ENCODE results near the gene SMPD1. TPM values are rescaled to one million over a fixed set of nuclear protein-coding genes. Genes with fewer than 3 reads are reported as not detected.

SMPD1 gene
- total RNA-seq, 1 experiment from 2014 or later, result 2.8 TPM

- Histone ChIP-seq H3K4me3 (replicated peaks in 1 of 2; ENCODE audit: low read depth in 1 of 2, low read length in 2 of 2) (no peak overlapping the region), H3K79me2 (ENCODE audit: insufficient read depth, low read length) (no peaks in the 10 kb centered on the region), H3K4me2 (ENCODE audit: low read length) (no peak overlapping the region), H3K27me3 (ENCODE audit: insufficient read depth, low read length) (no peaks in the 10 kb centered on the region), H3K9me3 (ENCODE audit: control insufficient read depth in 1 of 2, insufficient read depth in 1 of 2, low read depth in 1 of 2, low read length in 2 of 2) (no peaks in the 10 kb centered on the region), H3K4me1 (ENCODE audit: control insufficient read depth in 1 of 2, insufficient read depth in 2 of 2, low read length in 2 of 2) (peaks cover 3 to 5% of the 10 kb centered on the region in 2 experiments; a peak in 2 of 4 replicates), H3K27ac (ENCODE audit: low read depth, low read length) (no peak overlapping the region), H2AFZ (ENCODE audit: low read depth, low read length, poor library complexity, severe bottlenecking) (no peak overlapping the region), H4K20me1 (ENCODE audit: insufficient read depth) (no peaks in the 10 kb centered on the region), H3K9me2 (ENCODE audit: insufficient read depth) (no peaks in the 10 kb centered on the region), H3K36me3 (ENCODE audit: control insufficient read depth in 1 of 2, insufficient read depth in 2 of 2, low read length in 2 of 2) (no peaks in the 10 kb centered on the region), H3K9ac (ENCODE audit: low read length) (no peak overlapping the region)
- ChIA-PET RAD21 (ENCODE audit: low non-redundant PET in 1 of 2, low total read pairs in 2 of 2, uncharacterized antibody in 2 of 2, unreplicated experiment in 2 of 2) (no interaction called here), POLR2A (no interaction called here), CTCF (no interaction called here)
- DNase-seq (ENCODE audit: low read depth, low spot score), result no peak
- TF ChIP-seq EZH2 (IDR thresholded peaks at IDR 0.05), result no peak
- TF ChIP-seq CTCF (IDR thresholded peaks at IDR 0.05 in 2 of 3, conservative IDR thresholded peaks at IDR 0.05 in 1 of 3; ENCODE audit: borderline replicate concordance in 1 of 3, insufficient read depth in 1 of 3, low read depth in 2 of 3, low read length in 2 of 3), result no peak
- no peak for ATAC-seq
- BruUV-seq (replicated peaks), result no TSS peak
- intact Hi-C loops (cut with micrococcal nuclease), result no loop called here
Measured at GRCh38 chr11:6414874-6415328, 24.6 kb downstream of the SMPD1 start.

GRCh38 chr11:6415797-6416196, 25.5 kb downstream of the SMPD1 start:
- RAD21 ChIA-PET (ENCODE audit: low non-redundant PET in 1 of 2, low total read pairs in 2 of 2, uncharacterized antibody in 2 of 2, unreplicated experiment in 2 of 2), result no interaction called here
- Histone ChIP-seq H3K4me3 (replicated peaks in 1 of 2; ENCODE audit: low read depth in 1 of 2, low read length in 2 of 2) (no peak overlapping the region), H3K79me2 (ENCODE audit: insufficient read depth, low read length) (no peaks in the 10 kb centered on the region), H3K27ac (ENCODE audit: low read depth, low read length) (no peak overlapping the region), H3K4me2 (ENCODE audit: low read length) (no peak overlapping the region), H3K27me3 (ENCODE audit: insufficient read depth, low read length) (no peaks in the 10 kb centered on the region), H2AFZ (ENCODE audit: low read depth, low read length, poor library complexity, severe bottlenecking) (no peak overlapping the region), H3K36me3 (ENCODE audit: control insufficient read depth in 1 of 2, insufficient read depth in 2 of 2, low read length in 2 of 2) (no peaks in the 10 kb centered on the region), H3K9me3 (ENCODE audit: control insufficient read depth in 1 of 2, insufficient read depth in 1 of 2, low read depth in 1 of 2, low read length in 2 of 2) (no peaks in the 10 kb centered on the region), H4K20me1 (ENCODE audit: insufficient read depth) (no peaks in the 10 kb centered on the region), H3K9ac (ENCODE audit: low read length) (no peak overlapping the region), H3K9me2 (ENCODE audit: insufficient read depth) (no peaks in the 10 kb centered on the region), H3K4me1 (ENCODE audit: control insufficient read depth in 1 of 2, insufficient read depth in 2 of 2, low read length in 2 of 2) (peaks cover 3 to 5% of the 10 kb centered on the region in 2 experiments; a peak in 2 of 4 replicates)
- DNase-seq (ENCODE audit: low read depth, low spot score) (no peak), ATAC-seq (no peak)
- CTCF ChIA-PET, result no interaction called here
- BruUV-seq (replicated peaks), result no TSS peak
- POLR2A ChIA-PET, result no interaction called here
- TF ChIP-seq EGR1 (IDR thresholded peaks at IDR 0.05; ENCODE audit: low read depth), result no peak
- TF ChIP-seq RAD21 (IDR thresholded peaks at IDR 0.05; ENCODE audit: low read depth), result no peak
- no peak for TF ChIP-seq ZNF274 (IDR thresholded peaks at IDR 0.05; ENCODE audit: low read depth, low read length)
- no peak for TF ChIP-seq JUND (IDR thresholded peaks at IDR 0.05)
- no peak for TF ChIP-seq POLR2AphosphoS5 (IDR thresholded peaks at IDR 0.05; ENCODE audit: low read depth, low read length)
- no peak for TF ChIP-seq TCF7L2 (IDR thresholded peaks at IDR 0.05; ENCODE audit: borderline replicate concordance, extremely low read depth, insufficient read depth, insufficient read length)
- TF ChIP-seq POLR2A (IDR thresholded peaks at IDR 0.05; ENCODE audit: borderline replicate concordance, extremely low read depth, insufficient read depth, insufficient read length), result no peak
- intact Hi-C loops (cut with micrococcal nuclease), result no loop called here

Measured in HCT116 (cell line).